RCC 7860 (cell line): ENCODE measurements around the gene DTNBP1.
A peak's percentile ranks its signal among the peaks of the same experiment; 100 is the strongest.

Experiments
- DNase-seq: peaks from one replicate; pipeline ENCODE4 v3.0.0-alpha.2; 2015; ENCODE audit warnings: low spot score
- FAIRE-seq: peaks from 2 replicates; lab custom pipeline; 2012; peaks lifted over from hg19 to GRCh38; lab: Jason Lieb, UNC

The DTNBP1 gene

GRCh38 chr6:15538106-15538505 lies 124.7 kb downstream of the DTNBP1 start:
- FAIRE-seq: no peak
- no peak for DNase-seq

- DNase-seq: no peak
- FAIRE-seq: no peak
Measured at GRCh38 chr6:15536198-15536955, 126.5 kb downstream of the DTNBP1 start.

- DNase-seq (no peak), FAIRE-seq (no peak)
Measured at GRCh38 chr6:15535495-15536197, 127.2 kb downstream of the DTNBP1 start.

GRCh38 chr6:15534974-15535373 lies 127.9 kb downstream of the DTNBP1 start:
- no peak for DNase-seq
- no peak for FAIRE-seq

GRCh38 chr6:15533379-15534026 lies 129.3 kb downstream of the DTNBP1 start:
- DNase-seq (no peak), FAIRE-seq (no peak)

- no peak for DNase-seq
Measured at GRCh38 chr6:15531973-15532372, 130.9 kb downstream of the DTNBP1 start.

GRCh38 chr6:15530411-15530810 lies 132.4 kb downstream of the DTNBP1 start:
- no peak for FAIRE-seq

More at GRCh38 chr6:15531973-15532372, 130.9 kb downstream of the DTNBP1 start:
- FAIRE-seq: no peak

GRCh38 chr6:15528870-15529269 lies 134.0 kb downstream of the DTNBP1 start:
- FAIRE-seq: no peak
- DNase-seq: no peak

More at GRCh38 chr6:15530411-15530810, 132.4 kb downstream of the DTNBP1 start:
- no peak for DNase-seq

GRCh38 chr6:15527838-15528617 lies 134.8 kb downstream of the DTNBP1 start:
- DNase-seq (peak; percentile 35), FAIRE-seq (no peak)

- DNase-seq (peak; percentile 95), FAIRE-seq (peak; percentile 94)
Measured at GRCh38 chr6:15526212-15526701, 136.6 kb downstream of the DTNBP1 start.

GRCh38 chr6:15524861-15525401 lies 137.9 kb downstream of the DTNBP1 start:
- peak; percentile 72 for FAIRE-seq
- peak; percentile 54 for DNase-seq

GRCh38 chr6:15523679-15524630 lies 138.9 kb downstream of the DTNBP1 start:
- DNase-seq: no peak
- no peak for FAIRE-seq

- DNase-seq (no peak), FAIRE-seq (no peak)
Measured at GRCh38 chr6:15522856-15523529, 139.8 kb downstream of the DTNBP1 start.

- FAIRE-seq (peak; percentile 83), DNase-seq (peak; percentile 61)
Measured at GRCh38 chr6:15522427-15522826, 140.4 kb downstream of the DTNBP1 start.

GRCh38 chr6:15522026-15522425 lies 140.8 kb downstream of the DTNBP1 start:
- FAIRE-seq: no peak
- DNase-seq: no peak

GRCh38 chr6:15521582-15521981 lies 141.2 kb downstream of the DTNBP1 start:
- FAIRE-seq (no peak), DNase-seq (no peak)

GRCh38 chr6:15520626-15521203 lies 142.1 kb downstream of the DTNBP1 start:
- FAIRE-seq: no peak
- no peak for DNase-seq

- no peak for FAIRE-seq
Measured at GRCh38 chr6:15519681-15520080, 143.1 kb downstream of the DTNBP1 start.

More at GRCh38 chr6:15519681-15520080, 143.1 kb downstream of the DTNBP1 start:
- DNase-seq: no peak
